Endodermal cell (in vitro differentiated cells): Measurements from ENCODE around the gene ILKAP. TPM values are rescaled to one million over a fixed set of nuclear protein-coding genes. Genes with fewer than 3 reads are reported as not detected.

Experiments used
- DNase-seq: peaks from one replicate; pipeline ENCODE4 v3.0.0-alpha.2; 2017
- H3K27ac ChIP-seq: 2 replicates; pipeline ENCODE4 v1.5.1; 2013; ENCODE audit warnings: mild to moderate bottlenecking, low read depth, low read length, moderate library complexity
- H3K27me3 ChIP-seq: 2 replicates; pipeline ENCODE4 v1.6.1; 2013; ENCODE audit warnings: mild to moderate bottlenecking, low read length, moderate library complexity; ENCODE audit not compliant: insufficient read depth, control insufficient read depth, poor library complexity, severe bottlenecking
- H3K36me3 ChIP-seq: 2 replicates; pipeline ENCODE4 v1.7.0; 2013; ENCODE audit warnings: mild to moderate bottlenecking, low read length, moderate library complexity; ENCODE audit not compliant: control insufficient read depth, insufficient read depth
- H3K4me1 ChIP-seq: one replicate; pipeline ENCODE4 v1.7.0; 2013; ENCODE audit warnings: low read length; ENCODE audit not compliant: control insufficient read depth, insufficient read depth
- H3K4me3 ChIP-seq: 2 replicates; pipeline ENCODE4 v1.5.1; 2013; ENCODE audit warnings: mild to moderate bottlenecking, low read length, moderate library complexity
- H3K9ac ChIP-seq: 2 replicates; pipeline ENCODE4 v1.6.1; 2013; ENCODE audit warnings: mild to moderate bottlenecking, low read length, moderate library complexity; ENCODE audit not compliant: poor library complexity, severe bottlenecking; ENCODE audit errors: extremely low read depth
- H3K9me3 ChIP-seq: 2 replicates; pipeline ENCODE4 v1.6.1; 2013; ENCODE audit warnings: mild to moderate bottlenecking, low read length, moderate library complexity; ENCODE audit not compliant: control insufficient read depth
- H3K27ac Mint-ChIP-seq: 2 replicates; pipeline ENCODE4 v1.8.0; 2020; ENCODE audit warnings: mixed read lengths
- H3K27me3 Mint-ChIP-seq: 2 replicates; pipeline ENCODE4 v1.8.0; 2021; ENCODE audit warnings: mild to moderate bottlenecking, mixed read lengths; ENCODE audit not compliant: insufficient read depth
- H3K36me3 Mint-ChIP-seq: 2 replicates; pipeline ENCODE4 v1.8.0; 2020; ENCODE audit warnings: low read depth, mixed read lengths
- H3K4me1 Mint-ChIP-seq: 2 replicates; pipeline ENCODE4 v1.8.0; 2020; ENCODE audit warnings: mixed read lengths
- H3K4me3 Mint-ChIP-seq: 2 replicates; pipeline ENCODE4 v1.8.0; 2020; ENCODE audit warnings: mild to moderate bottlenecking, moderate library complexity, mixed read lengths
- H3K9me3 Mint-ChIP-seq: 2 replicates; pipeline ENCODE4 v1.8.0; 2020; ENCODE audit warnings: mild to moderate bottlenecking, mixed read lengths
- WGBS, 2 experiments: methylation state at CpG; one replicate each; pipeline versions ENCODE4 v1.1.5 to v1.1.7; 2013; ENCODE audit warnings: missing lambda C conversion rate in 2 of 2, mixed read lengths in 1 of 2; ENCODE audit not compliant: insufficient coverage in 1 of 2, insufficient read length in 1 of 2; 5-methylcytosine and 5-hydroxymethylcytosine counted together
- total RNA-seq, 2 donors: library from RNA; stranded (reverse); fragmentation: NEBNext Ultra II Directional in 1 of 2; extraction: Animal tissue kit (Norgen Biotek cat#: 25700) in 1 of 2; gene quantifications; 2 replicates in 1 of 2; 3 replicates in 1 of 2; pipeline ENCODE4 v1.2.1, GENCODE V29; 2021
- TF ChIP-seq, protein P1 (sequence below): fragments of 200-600 bp; sonication (generic); conservative IDR thresholded peaks from 2 replicates; pipeline ENCODE4 v1.5.0; 2021; ENCODE audit warnings: antibody characterized with exemption, mild to moderate bottlenecking

The ILKAP gene
- total RNA-seq, 2 donors from 2014 or later, result 40.9 to 46.4 TPM

DNA sequence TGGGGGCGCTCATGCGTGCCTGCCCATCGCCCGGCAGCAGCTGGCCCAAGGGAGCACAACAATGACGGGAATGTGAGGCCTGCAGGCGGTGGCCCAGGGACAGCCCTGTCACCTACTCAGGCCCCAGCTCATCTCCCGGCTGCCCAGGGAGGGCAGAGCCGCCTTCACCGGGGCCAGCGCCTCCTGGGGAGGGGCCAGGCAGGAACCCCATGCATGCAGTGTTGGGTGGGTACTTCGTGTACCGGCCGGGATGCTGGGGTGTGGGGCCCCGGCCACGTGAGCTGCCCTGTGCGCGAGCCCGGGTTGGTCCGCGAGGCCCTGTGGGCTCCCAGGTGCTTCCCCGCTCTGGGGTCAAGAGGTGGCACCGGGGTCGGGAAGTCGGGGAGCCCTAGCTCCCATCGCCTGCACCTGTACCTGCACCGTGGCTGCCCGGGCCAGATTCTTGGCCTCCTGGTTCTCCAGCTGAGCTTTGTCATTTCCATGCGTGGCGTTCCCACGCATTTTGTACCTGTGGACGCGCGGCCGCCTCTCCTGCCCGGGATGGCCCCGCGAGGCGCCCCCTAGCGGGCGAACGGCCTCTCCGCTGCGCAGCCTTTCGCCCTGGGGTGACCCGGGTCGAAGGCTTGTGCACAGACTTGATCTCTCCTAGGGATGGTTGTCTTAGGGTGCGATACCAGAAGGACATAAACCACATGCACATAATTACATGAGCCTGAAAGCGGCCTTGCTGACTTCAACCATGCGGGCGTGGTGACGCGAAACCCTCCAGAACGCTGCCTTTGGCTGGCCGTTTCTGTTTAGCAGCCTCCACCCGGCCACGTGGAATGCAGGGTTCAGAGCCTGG lies 64.1 kb downstream of the ILKAP start:
- Mint-ChIP-seq H3K27me3 (no peaks in the 10 kb centered on the region), H3K36me3 (no peaks in the 10 kb centered on the region), H3K4me3 (no peak overlapping the region), H3K27ac (no peak overlapping the region), H3K9me3 (no peaks in the 10 kb centered on the region), H3K4me1 (no peaks in the 10 kb centered on the region)
- no peak overlapping the region for H3K9ac ChIP-seq
- H3K9me3 ChIP-seq, result no peaks in the 10 kb centered on the region
- H3K36me3 ChIP-seq, result no peaks in the 10 kb centered on the region
- no peak overlapping the region for H3K27ac ChIP-seq
- DNase-seq, result peak; percentile 82
- no peaks in the 10 kb centered on the region for H3K4me1 ChIP-seq
- TF ChIP-seq, protein P1, sequence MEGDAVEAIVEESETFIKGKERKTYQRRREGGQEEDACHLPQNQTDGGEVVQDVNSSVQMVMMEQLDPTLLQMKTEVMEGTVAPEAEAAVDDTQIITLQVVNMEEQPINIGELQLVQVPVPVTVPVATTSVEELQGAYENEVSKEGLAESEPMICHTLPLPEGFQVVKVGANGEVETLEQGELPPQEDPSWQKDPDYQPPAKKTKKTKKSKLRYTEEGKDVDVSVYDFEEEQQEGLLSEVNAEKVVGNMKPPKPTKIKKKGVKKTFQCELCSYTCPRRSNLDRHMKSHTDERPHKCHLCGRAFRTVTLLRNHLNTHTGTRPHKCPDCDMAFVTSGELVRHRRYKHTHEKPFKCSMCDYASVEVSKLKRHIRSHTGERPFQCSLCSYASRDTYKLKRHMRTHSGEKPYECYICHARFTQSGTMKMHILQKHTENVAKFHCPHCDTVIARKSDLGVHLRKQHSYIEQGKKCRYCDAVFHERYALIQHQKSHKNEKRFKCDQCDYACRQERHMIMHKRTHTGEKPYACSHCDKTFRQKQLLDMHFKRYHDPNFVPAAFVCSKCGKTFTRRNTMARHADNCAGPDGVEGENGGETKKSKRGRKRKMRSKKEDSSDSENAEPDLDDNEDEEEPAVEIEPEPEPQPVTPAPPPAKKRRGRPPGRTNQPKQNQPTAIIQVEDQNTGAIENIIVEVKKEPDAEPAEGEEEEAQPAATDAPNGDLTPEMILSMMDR, result peak; percentile 97
- no peak overlapping the region for H3K4me3 ChIP-seq
- 79 to 81% methylated on average over 42 to 56 of the region's 56 CpGs for WGBS, 2 experiments
- H3K27me3 ChIP-seq, result no peaks in the 10 kb centered on the region

DNA sequence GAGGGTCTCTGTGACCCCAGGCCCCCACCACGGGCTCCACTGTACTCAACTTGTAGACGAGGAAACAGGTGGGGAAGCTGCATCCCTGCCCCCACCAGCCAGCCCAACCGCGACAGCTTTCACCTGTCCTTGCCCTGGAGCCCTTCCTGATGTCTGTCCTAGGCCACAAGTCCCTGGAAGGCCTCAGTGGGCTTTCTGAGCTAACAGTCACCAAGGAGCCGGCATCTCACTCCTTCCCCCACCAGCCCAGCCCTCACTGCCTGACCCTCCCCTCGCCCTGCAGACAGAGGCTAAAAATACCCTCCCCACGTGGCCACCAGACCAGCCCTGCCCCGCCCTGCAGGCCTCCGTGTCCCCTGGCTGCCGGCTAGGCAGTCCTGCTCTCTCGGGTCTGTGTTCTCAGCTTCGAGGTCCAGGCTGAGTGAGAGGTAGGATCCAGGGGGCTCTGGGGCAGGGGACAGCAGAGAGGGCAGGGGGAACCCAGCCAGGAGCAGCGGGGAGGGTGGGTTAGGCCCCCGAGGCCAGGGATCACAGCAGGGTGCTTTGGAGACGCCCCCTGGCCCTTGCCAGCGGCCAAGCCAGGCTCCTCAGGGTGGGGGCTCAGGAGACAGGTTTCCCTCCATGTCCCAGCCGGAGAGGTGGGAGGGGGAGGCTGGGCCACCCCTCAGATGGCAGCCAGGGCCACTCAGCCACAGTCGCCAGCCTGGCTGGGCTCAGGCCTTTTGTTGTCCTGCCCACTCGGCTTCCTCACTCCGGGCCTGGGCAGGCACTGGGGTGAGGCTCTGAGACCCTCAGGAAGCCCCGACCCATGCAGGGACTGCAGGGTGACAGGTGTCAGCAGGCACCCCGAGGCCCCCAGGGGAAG lies 64.9 kb downstream of the ILKAP start, which contains the start of gene KLHL30:
Gene KLHL30, plus strand, starts transcription at position 338 of the 865 bp plus-strand sequence. CDS start 2,087 bp downstream, outside the sequence.
- Histone ChIP-seq H3K27me3 (no peaks in the 10 kb centered on the region), H3K9me3 (no peaks in the 10 kb centered on the region), H3K4me1 (no peaks in the 10 kb centered on the region), H3K9ac (no peak within 1 kb of the TSS), H3K36me3 (no peaks in the 10 kb centered on the region), H3K4me3 (no peak within 1 kb of the TSS), H3K27ac (no peak within 1 kb of the TSS)
- Mint-ChIP-seq H3K4me1 (no peaks in the 10 kb centered on the region), H3K27me3 (no peaks in the 10 kb centered on the region), H3K9me3 (no peaks in the 10 kb centered on the region), H3K4me3 (no peak within 1 kb of the TSS), H3K36me3 (no peaks in the 10 kb centered on the region), H3K27ac (no peak within 1 kb of the TSS)
- TF ChIP-seq, protein P1, result no peak
- no peak for DNase-seq
- WGBS, 2 experiments, result 88% methylated on average over 22 of the region's 22 CpGs; no CpG with 5 or more reads in 1 of the 2 experiments

DNA sequence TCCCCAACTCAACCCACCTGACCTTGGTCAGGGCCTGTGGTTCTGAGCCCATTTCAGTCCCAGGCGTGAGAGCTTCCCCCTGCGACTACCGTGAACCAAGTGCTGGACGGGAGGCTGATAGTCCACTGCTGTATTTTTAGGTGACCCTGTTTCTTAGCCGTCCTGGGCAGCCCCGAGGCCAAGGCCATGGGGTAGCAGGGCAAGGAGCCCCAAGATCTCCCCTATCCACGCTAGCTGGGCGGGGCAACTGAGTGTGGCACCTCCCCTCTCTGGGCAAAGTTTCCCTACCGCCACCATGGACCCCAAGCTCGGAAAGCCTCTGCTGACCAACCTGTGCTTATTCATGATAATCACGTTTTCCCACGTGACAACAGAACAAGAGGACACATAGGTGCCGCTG lies 65.6 kb downstream of the ILKAP start:
- no peak overlapping the region for H3K27ac ChIP-seq
- H3K36me3 Mint-ChIP-seq, result no peaks in the 10 kb centered on the region
- no peak for DNase-seq

More for the DNA sequence above, 65.6 kb downstream of the ILKAP start:
- Histone ChIP-seq H3K4me3 (no peak overlapping the region), H3K4me1 (no peaks in the 10 kb centered on the region), H3K36me3 (no peaks in the 10 kb centered on the region), H3K9me3 (no peaks in the 10 kb centered on the region), H3K9ac (no peak overlapping the region), H3K27me3 (no peaks in the 10 kb centered on the region)
- no peaks in the 10 kb centered on the region for H3K4me1 Mint-ChIP-seq
- whole genome bisulfite sequencing, 2 experiments, result 94 to 98% methylated on average over 8 to 13 of the region's 13 CpGs
- H3K27ac Mint-ChIP-seq, result no peak overlapping the region
- no peak overlapping the region for H3K4me3 Mint-ChIP-seq
- no peaks in the 10 kb centered on the region for H3K27me3 Mint-ChIP-seq
- H3K9me3 Mint-ChIP-seq, result no peaks in the 10 kb centered on the region
- TF ChIP-seq, protein P1, result no peak
